Astrocyte of the cerebellum (primary cell): ENCODE measurements around the gene PIP5KL1.
"Not testable (repeated sequence)": the region's sequence is repeated elsewhere in the genome, so short reads cannot be mapped to it uniquely, and the experiment has no call there.

Experiments
- DNase-seq: peaks from one replicate; pipeline ENCODE4 v3.0.0-alpha.2; 2011; ENCODE audit warnings: low read depth
- H3K4me3 ChIP-seq: 2 replicates; pipeline ENCODE4 v1.5.1; 2011; ENCODE audit warnings: mild to moderate bottlenecking, low read depth, low read length, moderate library complexity
- in situ Hi-C: cut with HindIII; loops from 2 replicates; pipeline ENCODE4 v1.10.0; 2017; ENCODE audit warnings: low sequenced_read_pairs
- TF ChIP-seq, protein P1 (sequence below): IDR thresholded peaks from 2 replicates; pipeline ENCODE4 v1.5.1; 2012; ENCODE audit warnings: low read length, low read depth, moderate library complexity, mild to moderate bottlenecking; ENCODE audit errors: missing control alignments

The PIP5KL1 gene

GRCh38 chr9:127885508-127886281 lies 44.9 kb downstream of the PIP5KL1 start:
- TF ChIP-seq, protein P1, sequence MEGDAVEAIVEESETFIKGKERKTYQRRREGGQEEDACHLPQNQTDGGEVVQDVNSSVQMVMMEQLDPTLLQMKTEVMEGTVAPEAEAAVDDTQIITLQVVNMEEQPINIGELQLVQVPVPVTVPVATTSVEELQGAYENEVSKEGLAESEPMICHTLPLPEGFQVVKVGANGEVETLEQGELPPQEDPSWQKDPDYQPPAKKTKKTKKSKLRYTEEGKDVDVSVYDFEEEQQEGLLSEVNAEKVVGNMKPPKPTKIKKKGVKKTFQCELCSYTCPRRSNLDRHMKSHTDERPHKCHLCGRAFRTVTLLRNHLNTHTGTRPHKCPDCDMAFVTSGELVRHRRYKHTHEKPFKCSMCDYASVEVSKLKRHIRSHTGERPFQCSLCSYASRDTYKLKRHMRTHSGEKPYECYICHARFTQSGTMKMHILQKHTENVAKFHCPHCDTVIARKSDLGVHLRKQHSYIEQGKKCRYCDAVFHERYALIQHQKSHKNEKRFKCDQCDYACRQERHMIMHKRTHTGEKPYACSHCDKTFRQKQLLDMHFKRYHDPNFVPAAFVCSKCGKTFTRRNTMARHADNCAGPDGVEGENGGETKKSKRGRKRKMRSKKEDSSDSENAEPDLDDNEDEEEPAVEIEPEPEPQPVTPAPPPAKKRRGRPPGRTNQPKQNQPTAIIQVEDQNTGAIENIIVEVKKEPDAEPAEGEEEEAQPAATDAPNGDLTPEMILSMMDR: no peak
- DNase-seq: no peak
- in situ Hi-C loops: no loop called here
- H3K4me3 ChIP-seq: no peak overlapping the region

DNA sequence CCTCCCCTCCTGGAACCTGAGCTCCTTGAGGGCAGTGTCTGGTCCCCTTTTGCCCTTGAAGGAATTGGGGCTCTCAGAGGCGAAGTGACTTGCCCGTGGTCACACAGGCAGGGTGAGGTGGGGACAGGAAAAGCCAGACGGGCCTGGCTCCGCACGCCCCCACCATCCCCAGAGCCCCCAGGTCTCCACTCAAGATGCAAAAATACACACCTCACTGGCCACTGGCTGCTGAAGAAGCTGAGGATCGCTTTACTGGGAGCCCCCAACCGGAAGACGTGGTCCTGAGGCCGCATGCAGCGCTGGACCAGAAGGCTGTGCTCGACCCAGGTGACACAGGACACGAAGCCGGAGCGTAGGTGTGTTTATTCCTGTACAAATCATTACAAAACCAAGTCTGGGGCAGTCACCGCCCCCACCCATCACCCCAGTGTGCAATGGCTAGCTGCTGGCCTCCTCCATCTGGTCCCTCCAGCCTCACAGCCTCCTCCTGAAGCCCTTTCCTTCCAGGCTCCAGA lies 45.5 kb downstream of the PIP5KL1 start:
- TF ChIP-seq, protein P1: no peak
- H3K4me3 ChIP-seq: no peak overlapping the region

GRCh38 chr9:127884427-127884911 lies 46.1 kb downstream of the PIP5KL1 start:
- DNase-seq: no peak
- no peak overlapping the region for H3K4me3 ChIP-seq
- TF ChIP-seq, protein P1: no peak
- in situ Hi-C loops: no loop called here

More for the DNA sequence above, 45.5 kb downstream of the PIP5KL1 start:
- no peak for DNase-seq
- in situ Hi-C loops: no loop called here

- TF ChIP-seq, protein P1: no peak
- H3K4me3 ChIP-seq: no peak overlapping the region
- no peak for DNase-seq
- in situ Hi-C loops: no loop called here
Observed at GRCh38 chr9:127883959-127884358, 46.6 kb downstream of the PIP5KL1 start.

- DNase-seq, H3K4me3 ChIP-seq, in situ Hi-C loops: not testable (repeated sequence)
Observed at GRCh38 chr9:127881715-127882114, 48.9 kb downstream of the PIP5KL1 start.

DNA sequence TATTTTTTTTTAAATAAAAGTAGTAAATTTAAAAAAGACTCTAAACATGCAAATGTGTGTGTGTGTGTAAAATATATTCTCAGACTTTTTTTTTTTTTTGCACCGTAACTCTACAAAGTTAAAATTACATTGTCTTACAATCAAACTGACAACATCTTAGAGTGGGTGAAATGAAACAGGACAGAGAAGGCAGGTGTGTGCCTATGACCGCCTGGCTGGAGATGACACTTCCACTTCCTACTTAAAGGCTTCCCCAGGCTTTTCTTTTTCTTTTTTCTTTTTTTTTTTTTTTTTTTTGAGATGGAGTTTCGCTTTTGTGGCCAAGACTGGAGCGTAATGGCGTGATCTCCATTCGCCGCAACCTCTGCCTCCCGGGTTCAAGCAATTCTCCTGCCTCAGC lies 50.4 kb downstream of the PIP5KL1 start:
- no peak for DNase-seq
- TF ChIP-seq, protein P1: no peak
- in situ Hi-C loops: no loop called here
- H3K4me3 ChIP-seq: no peak overlapping the region

- no peak overlapping the region for H3K4me3 ChIP-seq
- TF ChIP-seq, protein P1: no peak
- in situ Hi-C loops: no loop called here
- DNase-seq: no peak
Observed at GRCh38 chr9:127878652-127879390, 51.8 kb downstream of the PIP5KL1 start.
